HEK293T (cell line): Measurements from ENCODE around the gene GABRP.
"Not testable (repeated sequence)": the region's sequence is repeated elsewhere in the genome, so short reads cannot be mapped to it uniquely, and the experiment has no call there.

ENCODE experiments used
- ARNT ChIP-seq: fragments of 450-650 bp; IDR thresholded peaks from 2 replicates; pipeline ENCODE4 v1.6.1; 2017; ENCODE audit warnings: mild to moderate bottlenecking
- BHLHE40 ChIP-seq: fragments of 450-650 bp; IDR thresholded peaks from 2 replicates; pipeline ENCODE4 v1.6.1; 2016; ENCODE audit warnings: mild to moderate bottlenecking, moderate library complexity, borderline replicate concordance
- CTBP1 ChIP-seq: fragments of 450-650 bp; IDR thresholded peaks from 2 replicates; pipeline ENCODE4 v1.6.1; 2016; ENCODE audit warnings: borderline replicate concordance
- FOXA1 ChIP-seq: fragments of 450-650 bp; IDR thresholded peaks from 2 replicates; pipeline ENCODE4 v1.6.1; 2016; ENCODE audit warnings: mild to moderate bottlenecking
- FOXK2 ChIP-seq: fragments of 450-650 bp; IDR thresholded peaks from 2 replicates; pipeline ENCODE4 v1.6.1; 2016; ENCODE audit warnings: mild to moderate bottlenecking
- FOXM1 ChIP-seq: fragments of 450-650 bp; IDR thresholded peaks from 2 replicates; pipeline ENCODE4 v1.6.1; 2017; ENCODE audit warnings: mild to moderate bottlenecking, borderline replicate concordance
- LEF1 ChIP-seq: fragments of 450-650 bp; IDR thresholded peaks from 2 replicates; pipeline ENCODE4 v1.6.1; 2017; ENCODE audit warnings: mild to moderate bottlenecking, borderline replicate concordance
- PKNOX1 ChIP-seq: fragments of 450-650 bp; IDR thresholded peaks from 2 replicates; pipeline ENCODE4 v1.6.1; 2016
- SP1 ChIP-seq: fragments of 450-650 bp; IDR thresholded peaks from 2 replicates; pipeline ENCODE4 v1.6.1; 2017
- TARDBP ChIP-seq: fragments of 450-650 bp; IDR thresholded peaks from 2 replicates; pipeline ENCODE4 v1.6.1; 2016
- ZNF384 ChIP-seq: fragments of 450-650 bp; IDR thresholded peaks from 2 replicates; pipeline ENCODE4 v1.6.1; 2016

- not testable (repeated sequence) for TF ChIP-seq BHLHE40, CTBP1, FOXA1, SP1, FOXM1, FOXK2, TARDBP, ARNT, PKNOX1, ZNF384, LEF1
Observed at GRCh38 chr5:170762298-170762697, 21.2 kb upstream of the GABRP start.
